IMR-90 (cell line): ENCODE data around the gene SLC6A17.

ENCODE experiments used
- CEBPB ChIP-seq: IDR thresholded peaks from 2 replicates; pipeline ENCODE4 v1.6.1; 2012; ENCODE audit warnings: low read depth, low read length, improper control_type of control experiment
- POLR2A ChIP-seq: IDR thresholded peaks from 2 replicates; pipeline ENCODE4 v1.6.1; 2012; ENCODE audit warnings: mild to moderate bottlenecking, low read depth, low read length
- RAD21 ChIP-seq: IDR thresholded peaks from 2 replicates; pipeline ENCODE4 v1.6.1; 2012; ENCODE audit warnings: low read length, improper control_type of control experiment
- TF ChIP-seq, protein P1 (sequence below): conservative IDR thresholded peaks from 2 replicates; pipeline ENCODE4 v1.5.1; 2012; ENCODE audit warnings: mild to moderate bottlenecking, low read depth, low read length, improper control_type of control experiment

DNA sequence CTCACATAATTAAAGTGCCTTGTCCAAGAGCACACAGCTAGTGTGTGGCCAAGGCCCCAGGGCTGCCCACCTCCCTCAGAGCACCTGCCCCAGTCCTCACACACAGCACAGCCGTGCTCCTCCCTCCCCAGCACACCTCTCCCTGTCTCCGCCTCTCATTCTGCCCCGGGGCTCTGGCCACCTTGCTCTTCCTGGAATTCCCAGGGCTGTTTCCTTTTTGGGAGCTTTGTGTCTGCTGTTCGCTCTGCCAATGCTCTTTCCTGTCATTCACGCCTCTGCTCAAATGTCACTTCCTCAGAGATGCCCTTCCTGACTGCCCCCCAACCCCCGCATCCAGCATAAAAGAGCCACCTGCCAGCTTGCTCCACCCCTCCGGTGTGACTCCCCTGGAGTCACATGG is 13.3 kb downstream of the SLC6A17 start:
- TF ChIP-seq POLR2A (no peak), CEBPB (no peak), RAD21 (no peak)
- TF ChIP-seq, protein P1, sequence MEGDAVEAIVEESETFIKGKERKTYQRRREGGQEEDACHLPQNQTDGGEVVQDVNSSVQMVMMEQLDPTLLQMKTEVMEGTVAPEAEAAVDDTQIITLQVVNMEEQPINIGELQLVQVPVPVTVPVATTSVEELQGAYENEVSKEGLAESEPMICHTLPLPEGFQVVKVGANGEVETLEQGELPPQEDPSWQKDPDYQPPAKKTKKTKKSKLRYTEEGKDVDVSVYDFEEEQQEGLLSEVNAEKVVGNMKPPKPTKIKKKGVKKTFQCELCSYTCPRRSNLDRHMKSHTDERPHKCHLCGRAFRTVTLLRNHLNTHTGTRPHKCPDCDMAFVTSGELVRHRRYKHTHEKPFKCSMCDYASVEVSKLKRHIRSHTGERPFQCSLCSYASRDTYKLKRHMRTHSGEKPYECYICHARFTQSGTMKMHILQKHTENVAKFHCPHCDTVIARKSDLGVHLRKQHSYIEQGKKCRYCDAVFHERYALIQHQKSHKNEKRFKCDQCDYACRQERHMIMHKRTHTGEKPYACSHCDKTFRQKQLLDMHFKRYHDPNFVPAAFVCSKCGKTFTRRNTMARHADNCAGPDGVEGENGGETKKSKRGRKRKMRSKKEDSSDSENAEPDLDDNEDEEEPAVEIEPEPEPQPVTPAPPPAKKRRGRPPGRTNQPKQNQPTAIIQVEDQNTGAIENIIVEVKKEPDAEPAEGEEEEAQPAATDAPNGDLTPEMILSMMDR, result no peak
